ENCODE measurements around the gene SPARCL1.

The SPARCL1 gene, protein sequence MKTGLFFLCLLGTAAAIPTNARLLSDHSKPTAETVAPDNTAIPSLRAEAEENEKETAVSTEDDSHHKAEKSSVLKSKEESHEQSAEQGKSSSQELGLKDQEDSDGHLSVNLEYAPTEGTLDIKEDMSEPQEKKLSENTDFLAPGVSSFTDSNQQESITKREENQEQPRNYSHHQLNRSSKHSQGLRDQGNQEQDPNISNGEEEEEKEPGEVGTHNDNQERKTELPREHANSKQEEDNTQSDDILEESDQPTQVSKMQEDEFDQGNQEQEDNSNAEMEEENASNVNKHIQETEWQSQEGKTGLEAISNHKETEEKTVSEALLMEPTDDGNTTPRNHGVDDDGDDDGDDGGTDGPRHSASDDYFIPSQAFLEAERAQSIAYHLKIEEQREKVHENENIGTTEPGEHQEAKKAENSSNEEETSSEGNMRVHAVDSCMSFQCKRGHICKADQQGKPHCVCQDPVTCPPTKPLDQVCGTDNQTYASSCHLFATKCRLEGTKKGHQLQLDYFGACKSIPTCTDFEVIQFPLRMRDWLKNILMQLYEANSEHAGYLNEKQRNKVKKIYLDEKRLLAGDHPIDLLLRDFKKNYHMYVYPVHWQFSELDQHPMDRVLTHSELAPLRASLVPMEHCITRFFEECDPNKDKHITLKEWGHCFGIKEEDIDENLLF

DNA sequence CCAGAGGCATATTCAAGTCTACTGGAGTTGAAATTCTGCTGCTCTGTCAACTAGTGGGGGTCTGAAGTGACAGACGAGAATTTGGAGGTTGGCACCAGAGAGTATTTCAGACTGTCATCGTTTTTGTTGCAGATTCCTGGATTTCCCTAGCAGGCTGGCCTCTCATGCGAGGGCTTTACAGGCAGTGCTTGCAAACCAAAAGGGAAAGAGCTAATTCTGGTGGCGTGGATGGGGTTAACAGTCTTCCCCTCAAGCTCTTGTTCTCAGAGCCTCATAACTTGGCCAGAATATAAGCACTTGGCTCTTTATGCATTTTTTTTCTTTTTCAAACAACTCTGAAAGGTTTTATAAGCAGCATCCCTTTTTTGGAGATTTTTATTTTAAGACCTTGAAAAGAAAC is at the start of gene SPARCL1:
Gene SPARCL1, minus strand, starts transcription at position 190 of the 400 bp plus-strand sequence. CDS start 29,802 bp downstream, outside the sequence.
- no peak for TF ChIP-seq GATA3 (IDR thresholded peaks at IDR 0.05; ENCODE audit: low read depth, low read length)
- TF ChIP-seq GATA2 (IDR thresholded peaks at IDR 0.05; ENCODE audit: low read depth, low read length): no peak

DNA sequence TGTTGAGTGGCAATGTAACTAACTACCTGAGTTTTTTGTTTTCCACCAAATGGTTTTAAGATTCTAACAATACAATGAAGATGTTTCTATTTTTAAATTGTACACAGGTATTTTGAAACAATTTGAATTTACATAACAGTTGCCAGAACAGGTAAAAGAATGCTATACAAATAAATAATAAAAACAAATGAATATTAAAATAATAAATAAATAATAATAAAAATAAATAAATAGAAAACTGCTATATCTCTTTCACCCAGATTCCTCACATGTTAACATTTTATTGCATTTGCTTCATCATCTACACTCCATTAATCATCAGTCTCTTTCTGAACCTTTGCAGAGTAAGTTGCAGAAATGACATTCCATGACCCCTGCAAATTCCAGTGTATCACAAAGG is 46.8 kb upstream of the SPARCL1 start:
- TF ChIP-seq GATA2 (IDR thresholded peaks at IDR 0.05; ENCODE audit: low read depth, low read length) (no peak), GATA3 (IDR thresholded peaks at IDR 0.05; ENCODE audit: low read depth, low read length) (no peak)

DNA sequence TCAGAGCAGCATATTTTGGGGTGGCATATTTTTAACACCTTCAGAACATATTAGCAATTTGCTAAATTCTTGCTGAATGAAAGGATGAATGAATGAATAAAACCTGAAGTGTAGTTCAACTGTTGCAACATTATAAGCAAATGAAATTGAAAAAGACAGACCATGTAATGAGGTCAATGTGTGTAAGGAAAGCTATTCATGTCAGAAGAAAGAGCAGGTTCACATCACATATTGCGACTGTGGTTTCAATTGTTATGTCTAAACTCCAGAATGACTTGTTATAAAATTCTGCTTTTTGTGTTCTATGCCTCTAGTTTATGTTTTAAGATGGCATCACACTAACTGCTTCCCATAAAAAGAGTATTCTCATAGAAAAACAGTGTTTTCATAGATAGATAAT is 46.2 kb upstream of the SPARCL1 start:
- no peak for TF ChIP-seq GATA3 (IDR thresholded peaks at IDR 0.05; ENCODE audit: low read depth, low read length)
- TF ChIP-seq GATA2 (IDR thresholded peaks at IDR 0.05; ENCODE audit: low read depth, low read length): no peak

DNA sequence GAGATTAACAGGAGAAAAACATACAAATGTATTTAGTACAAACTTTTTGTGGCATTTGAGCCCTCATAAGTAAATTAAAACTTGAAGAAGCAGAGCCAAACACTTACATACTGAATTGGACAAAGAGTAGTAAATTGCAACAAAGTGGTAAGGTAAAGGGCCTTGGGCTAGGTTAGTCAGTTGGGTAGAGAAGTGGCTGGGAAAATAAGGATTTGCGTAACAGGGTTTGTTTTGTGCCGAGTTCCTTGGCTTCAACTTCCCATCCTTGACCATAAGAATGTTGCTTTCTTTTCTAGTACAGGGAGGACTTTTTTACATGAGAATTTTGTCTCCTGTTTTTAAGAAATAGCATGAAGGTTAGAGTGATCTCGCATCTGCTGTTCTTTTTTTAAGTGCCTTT is 45.8 kb upstream of the SPARCL1 start:
- TF ChIP-seq GATA2 (IDR thresholded peaks at IDR 0.05; ENCODE audit: low read depth, low read length) (no peak), GATA3 (IDR thresholded peaks at IDR 0.05; ENCODE audit: low read depth, low read length) (no peak)

- no peak for TF ChIP-seq GATA2 (IDR thresholded peaks at IDR 0.05; ENCODE audit: low read depth, low read length)
- TF ChIP-seq GATA3 (IDR thresholded peaks at IDR 0.05; ENCODE audit: low read depth, low read length): no peak
Measured at GRCh38 chr4:87570290-87570805, 41.2 kb upstream of the SPARCL1 start.

GRCh38 chr4:87567191-87567590 is 38.0 kb upstream of the SPARCL1 start:
- TF ChIP-seq GATA3 (IDR thresholded peaks at IDR 0.05; ENCODE audit: low read depth, low read length) (no peak), GATA2 (IDR thresholded peaks at IDR 0.05; ENCODE audit: low read depth, low read length) (no peak)

GRCh38 chr4:87566276-87566675 is 37.1 kb upstream of the SPARCL1 start:
- TF ChIP-seq GATA2 (IDR thresholded peaks at IDR 0.05; ENCODE audit: low read depth, low read length) (no peak), GATA3 (IDR thresholded peaks at IDR 0.05; ENCODE audit: low read depth, low read length) (no peak)

DNA sequence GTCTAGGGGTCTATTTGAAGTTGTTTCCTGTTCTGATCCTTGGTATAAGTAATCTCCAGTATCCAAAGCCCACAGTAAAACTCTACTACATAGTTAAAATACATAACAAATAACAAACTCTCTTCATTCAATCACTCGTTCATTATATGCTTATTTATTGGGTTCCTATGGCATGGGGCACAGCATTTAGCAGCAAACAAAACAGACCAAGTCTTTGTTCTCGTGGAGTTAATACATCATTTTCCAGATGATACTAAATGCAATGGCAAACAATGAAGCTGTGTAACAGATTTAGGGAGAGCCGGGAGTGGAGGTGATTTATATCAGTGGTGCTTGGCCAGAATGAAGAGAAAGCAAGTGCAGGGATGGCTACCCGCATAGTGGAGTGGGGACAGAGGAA is 36.6 kb upstream of the SPARCL1 start:
- TF ChIP-seq GATA3 (IDR thresholded peaks at IDR 0.05; ENCODE audit: low read depth, low read length): no peak
- no peak for TF ChIP-seq GATA2 (IDR thresholded peaks at IDR 0.05; ENCODE audit: low read depth, low read length)

DNA sequence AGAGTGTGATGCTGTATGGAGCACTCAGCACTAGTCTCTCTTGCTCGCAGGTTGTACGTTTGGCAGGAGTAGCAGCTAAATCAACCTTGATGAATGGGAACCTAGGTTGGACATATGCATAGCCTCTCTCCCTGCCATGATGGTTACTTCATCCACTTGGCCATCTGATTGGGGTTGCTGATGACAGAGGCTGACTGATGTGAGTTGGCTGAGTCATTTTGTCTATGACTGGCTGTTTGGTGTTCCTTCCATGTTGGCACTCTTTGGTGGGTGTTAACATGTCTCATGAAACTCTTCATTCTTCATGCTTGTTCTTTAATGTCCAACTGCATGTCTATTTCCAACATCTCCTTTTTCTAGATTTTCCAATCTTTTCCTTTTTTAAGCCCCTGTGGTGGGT is 31.6 kb upstream of the SPARCL1 start:
- no peak for TF ChIP-seq GATA3 (IDR thresholded peaks at IDR 0.05; ENCODE audit: low read depth, low read length)
- no peak for TF ChIP-seq GATA2 (IDR thresholded peaks at IDR 0.05; ENCODE audit: low read depth, low read length)

- no peak for TF ChIP-seq GATA3 (IDR thresholded peaks at IDR 0.05; ENCODE audit: low read depth, low read length)
- no peak for TF ChIP-seq GATA2 (IDR thresholded peaks at IDR 0.05; ENCODE audit: low read depth, low read length)
Measured at GRCh38 chr4:87559090-87559837, 30.1 kb upstream of the SPARCL1 start.

DNA sequence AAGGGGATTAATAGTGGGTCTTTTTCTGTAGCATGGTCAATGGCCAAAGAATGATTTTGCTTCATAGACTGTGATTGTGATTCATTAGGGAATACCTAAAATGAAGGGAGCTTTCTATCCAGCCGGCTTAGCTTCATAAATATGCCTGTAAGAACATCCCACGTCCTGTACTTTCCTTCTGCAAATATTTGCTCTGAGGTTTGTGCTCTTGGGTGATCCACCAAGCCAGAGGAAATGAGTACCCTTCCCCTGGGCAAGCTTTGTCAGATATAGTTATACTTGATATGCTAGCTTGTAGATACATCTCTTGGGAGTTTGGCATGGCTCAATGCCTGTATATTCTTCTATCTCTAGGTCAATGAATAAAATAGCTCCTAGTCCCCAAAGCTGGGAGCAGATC is 28.2 kb upstream of the SPARCL1 start:
- TF ChIP-seq GATA2 (IDR thresholded peaks at IDR 0.05; ENCODE audit: low read depth, low read length) (no peak), GATA3 (IDR thresholded peaks at IDR 0.05; ENCODE audit: low read depth, low read length) (no peak)

DNA sequence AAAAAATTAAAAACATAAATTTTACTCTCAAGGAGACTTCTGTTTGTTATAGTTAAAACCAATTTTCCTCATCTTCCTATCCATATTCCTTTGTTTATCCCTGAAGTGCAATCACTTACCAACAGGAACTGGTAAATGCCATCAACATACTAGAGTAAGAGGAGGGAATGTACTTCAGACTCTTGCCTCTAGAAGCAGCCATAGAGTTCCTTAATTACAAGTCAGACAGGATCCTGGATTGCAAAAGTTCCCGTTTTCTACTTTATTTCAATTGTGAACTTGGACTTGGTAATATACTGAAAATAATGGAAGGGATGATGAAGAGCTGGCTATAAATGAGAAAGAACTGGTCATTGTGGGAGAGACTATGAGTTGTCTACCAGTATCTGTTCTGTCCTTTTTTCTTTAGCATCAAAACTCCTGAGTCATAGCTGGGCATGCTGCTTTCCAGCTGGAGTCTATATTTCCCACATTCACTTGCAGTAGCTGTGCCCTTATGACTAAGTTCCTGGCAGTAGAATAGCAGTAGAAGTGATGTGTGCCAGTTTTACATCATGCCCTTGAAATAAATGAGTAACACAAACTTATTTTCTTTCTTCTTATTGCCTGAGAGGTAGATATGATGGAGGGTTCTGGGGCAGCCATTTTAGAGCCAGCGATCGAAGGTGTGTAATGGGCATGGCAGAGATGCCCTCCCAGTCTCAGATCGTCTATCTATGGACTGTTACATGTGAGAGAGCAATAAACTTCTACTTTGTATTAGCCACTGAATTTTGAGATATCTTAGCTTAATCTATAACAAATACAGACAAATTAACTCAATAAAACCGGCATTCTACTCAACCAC is 26.8 kb upstream of the SPARCL1 start:
- no peak for TF ChIP-seq GATA3 (IDR thresholded peaks at IDR 0.05; ENCODE audit: low read depth, low read length)

- TF ChIP-seq GATA2 (IDR thresholded peaks at IDR 0.05; ENCODE audit: low read depth, low read length) (no peak), GATA3 (IDR thresholded peaks at IDR 0.05; ENCODE audit: low read depth, low read length) (no peak)
Measured at GRCh38 chr4:87553182-87553581, 24.0 kb upstream of the SPARCL1 start.

Data from SH-SY5Y (cell line).